Measurements from ENCODE around the gene PRICKLE3. TPM values are rescaled to one million over a fixed set of nuclear protein-coding genes. Genes with fewer than 3 reads are reported as not detected.

PRICKLE3 gene
- total RNA-seq, 4 donors from 2014 or later: 8.1 to 22.4 (median 9.6) TPM

Small RNA genes within 50 kb of the gene (small RNA-seq; reads per million reads assigned to genes)
- gene RN7SL262P: not detected

Other genes starting within 250 kb of the PRICKLE3 start
- gene OTUD5, start 228.8 kb downstream of the PRICKLE3 start, total RNA-seq: 10 to 100 TPM; 33.9 to 52.4 (median 43.3) TPM
- gene KCND1, start 214.5 kb downstream of the PRICKLE3 start, total RNA-seq: 1 to 10 TPM in 3 of 4 donors, under 1 TPM in 1; 0.54 to 1.6 (median 1.1) TPM
- 10 to 100 TPM; 30.6 to 33.9 (median 33.4) TPM for gene GRIPAP1, start 184.1 kb downstream of the PRICKLE3 start, total RNA-seq
- 100 to 1,000 TPM in 3 of 4 donors, 10 to 100 TPM in 1; 68.4 to 160 (median 118) TPM for gene TFE3, start 143.0 kb downstream of the PRICKLE3 start, total RNA-seq
- gene CCDC120, start 127.4 kb downstream of the PRICKLE3 start, total RNA-seq: 10 to 100 TPM in 1 of 4 donors, 1 to 10 TPM in 3; 5.1 to 14.4 (median 6.3) TPM
- gene PRAF2, start 112.4 kb downstream of the PRICKLE3 start, total RNA-seq: 10 to 100 TPM; 19.2 to 32.9 (median 22.1) TPM
- gene WDR45, start 106.5 kb downstream of the PRICKLE3 start, total RNA-seq: 100 to 1,000 TPM in 3 of 4 donors, 10 to 100 TPM in 1; 99.8 to 184 (median 106) TPM
- 10 to 100 TPM; 24.3 to 32.5 (median 28.0) TPM for gene GPKOW, start 62.6 kb downstream of the PRICKLE3 start, total RNA-seq
- 10 to 100 TPM; 16.5 to 40.9 (median 27.5) TPM for gene MAGIX, start 23.6 kb downstream of the PRICKLE3 start, total RNA-seq
- gene PLP2, start 14.5 kb downstream of the PRICKLE3 start, total RNA-seq: 10 to 100 TPM in 3 of 4 donors, 1 to 10 TPM in 1; 6.2 to 25.7 (median 14.6) TPM
- 1 to 10 TPM; 1.9 to 4.8 (median 2.7) TPM for gene SYP, start 13.8 kb upstream of the PRICKLE3 start, total RNA-seq
- gene CACNA1F, start 47.0 kb upstream of the PRICKLE3 start, total RNA-seq: under 1 TPM in 3 of 4 donors, not detected in 1; 0.10 to 0.21 (median 0.13) TPM
- 10 to 100 TPM; 13.8 to 27.1 (median 18.8) TPM for gene CCDC22, start 49.1 kb upstream of the PRICKLE3 start, total RNA-seq
- gene FOXP3, start 78.3 kb upstream of the PRICKLE3 start, total RNA-seq: under 1 TPM in 2 of 4 donors, not detected in 2; 0.11 to 0.13 TPM
- 10 to 100 TPM in 3 of 4 donors, 1 to 10 TPM in 1; 7.7 to 15.7 (median 12.5) TPM for gene PPP1R3F, start 83.4 kb upstream of the PRICKLE3 start, total RNA-seq
- gene GAGE10, start 117.3 kb upstream of the PRICKLE3 start, total RNA-seq: not detected
- gene GAGE12J, start 135.7 kb upstream of the PRICKLE3 start, total RNA-seq: not detected
- gene GAGE13, start 145.2 kb upstream of the PRICKLE3 start, total RNA-seq: not detected

Measured in thyroid gland (tissue), 4 donors.